Activated B cell treated with CpG ODN at 0.5 μM for 24 hours (primary cell): ENCODE data around the gene SMTN. TPM values are rescaled to one million over a fixed set of nuclear protein-coding genes. Genes with fewer than 3 reads are reported as not detected.

Experiments
- ATAC-seq: fragments of 200-7000 bp; cut with Tn5 transposase; one replicate; pipeline ENCODE4 v1.10.0; 2021; ENCODE audit warnings: low read depth, mild to moderate bottlenecking, moderate library complexity
- CTCF ChIA-PET: fragments of 350-600 bp; sonication (Branson Sonifier 250); formaldehyde crosslinking; loops from one replicate; lab custom pipeline; 2021; ENCODE audit warnings: antibody characterized with exemption; lab: Charles Lee
- POLR2A ChIA-PET: fragments of 350-600 bp; sonication (Branson Sonifier 250); formaldehyde crosslinking; loops from one replicate; lab custom pipeline; 2021; ENCODE audit warnings: antibody characterized with exemption; lab: Charles Lee
- DNase-seq: peaks from one replicate; pipeline ENCODE4 v3.0.0; 2022
- H3K27ac Mint-ChIP-seq: one replicate; pipeline ENCODE4 v1.8.0; 2020; ENCODE audit warnings: mixed read lengths
- H3K27me3 Mint-ChIP-seq: one replicate; pipeline ENCODE4 v1.8.0; 2021; ENCODE audit warnings: mixed read lengths
- H3K36me3 Mint-ChIP-seq: one replicate; pipeline ENCODE4 v1.8.0; 2021; ENCODE audit warnings: low read depth, mixed read lengths
- H3K4me1 Mint-ChIP-seq: one replicate; pipeline ENCODE4 v1.8.0; 2021; ENCODE audit warnings: mixed read lengths
- H3K4me3 Mint-ChIP-seq: one replicate; pipeline ENCODE4 v1.8.0; 2020; ENCODE audit warnings: mild to moderate bottlenecking, mixed read lengths
- H3K9me3 Mint-ChIP-seq: one replicate; pipeline ENCODE4 v1.8.0; 2020; ENCODE audit warnings: mixed read lengths
- intact Hi-C: fragments of 100-400 bp; cut with micrococcal nuclease; formaldehyde crosslinking; loops from one replicate; pipeline ENCODE4 v1.15.1; 2024
- total RNA-seq: library from RNA; stranded (reverse); gene quantifications from 2 replicates; pipeline ENCODE4 v1.2.3, GENCODE V29; 2022
- TF ChIP-seq, protein P1 (sequence below): fragments of 200-600 bp; IDR thresholded peaks from one replicate; pipeline ENCODE4 v1.8.0; 2022; ENCODE audit warnings: antibody characterized with exemption, mild to moderate bottlenecking

SMTN gene
- total RNA-seq: 2.8 and 3.1 TPM in 2 replicates

DNA sequence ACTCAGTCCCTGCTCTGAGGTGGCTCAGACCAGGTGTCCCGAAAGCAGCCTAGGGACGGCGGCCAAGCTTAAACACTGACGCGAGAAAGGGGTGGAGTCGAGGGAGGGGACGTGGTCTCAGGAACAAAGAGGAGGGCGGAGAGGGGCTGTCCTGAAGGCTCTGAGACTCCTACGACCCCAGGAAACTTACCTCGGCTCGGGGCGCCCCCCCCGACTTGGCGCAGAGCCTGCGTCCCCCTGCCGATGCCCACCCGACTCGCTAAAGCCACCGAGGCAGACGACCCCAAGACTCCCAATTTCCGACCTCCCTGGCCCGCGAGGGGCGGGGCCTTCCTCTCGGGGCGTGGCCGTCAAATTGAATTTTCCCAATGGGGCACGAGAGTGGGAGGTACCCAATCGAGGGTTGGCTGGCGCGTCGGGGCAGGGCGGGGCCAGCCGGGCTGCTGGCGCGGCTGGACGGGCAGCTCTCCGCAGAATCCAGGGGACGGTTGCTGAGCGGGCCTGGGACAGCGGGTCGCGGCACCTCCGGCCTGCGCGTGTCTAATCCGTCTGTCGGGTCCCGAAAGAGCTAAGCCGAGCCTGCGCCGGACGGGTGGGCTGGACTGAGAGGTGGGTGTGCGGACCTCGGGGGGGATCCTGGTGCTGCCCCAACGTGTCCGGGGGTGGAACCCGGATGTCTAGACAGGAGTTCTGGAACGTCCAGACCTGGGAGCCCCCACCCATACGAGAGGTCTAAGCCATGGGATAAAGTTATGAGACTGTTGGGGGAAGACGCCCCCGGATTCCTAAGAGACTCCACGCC is at the start of gene SMTN:
SMTN (plus strand) TSS at position 471 of the 802 bp plus-strand sequence. CDS start 1,941 bp downstream, outside the sequence.
- peaks cover 36% of the 10 kb centered on the region for H3K4me1 Mint-ChIP-seq
- no peak within 1 kb of the TSS for H3K27ac Mint-ChIP-seq
- no peaks in the 10 kb centered on the region for H3K9me3 Mint-ChIP-seq
- DNase-seq: peak; percentile 93
- peak; percentile 75 for ATAC-seq
- H3K4me3 Mint-ChIP-seq: peak within 1 kb of the TSS; percentile 90
- intact Hi-C loops: loop anchor here (1.0 to 10.0 kb wide), 6 partner anchors 131 to 814 kb away; partner anchors contain the start of genes DUSP18, LIMK2, MTFP1 and OSM
- CTCF ChIA-PET: interaction anchor here (1.2 kb wide), 1 partner anchor 447 kb away, joined by 3 read pairs; no protein-coding TSS in a partner anchor
- TF ChIP-seq, protein P1, sequence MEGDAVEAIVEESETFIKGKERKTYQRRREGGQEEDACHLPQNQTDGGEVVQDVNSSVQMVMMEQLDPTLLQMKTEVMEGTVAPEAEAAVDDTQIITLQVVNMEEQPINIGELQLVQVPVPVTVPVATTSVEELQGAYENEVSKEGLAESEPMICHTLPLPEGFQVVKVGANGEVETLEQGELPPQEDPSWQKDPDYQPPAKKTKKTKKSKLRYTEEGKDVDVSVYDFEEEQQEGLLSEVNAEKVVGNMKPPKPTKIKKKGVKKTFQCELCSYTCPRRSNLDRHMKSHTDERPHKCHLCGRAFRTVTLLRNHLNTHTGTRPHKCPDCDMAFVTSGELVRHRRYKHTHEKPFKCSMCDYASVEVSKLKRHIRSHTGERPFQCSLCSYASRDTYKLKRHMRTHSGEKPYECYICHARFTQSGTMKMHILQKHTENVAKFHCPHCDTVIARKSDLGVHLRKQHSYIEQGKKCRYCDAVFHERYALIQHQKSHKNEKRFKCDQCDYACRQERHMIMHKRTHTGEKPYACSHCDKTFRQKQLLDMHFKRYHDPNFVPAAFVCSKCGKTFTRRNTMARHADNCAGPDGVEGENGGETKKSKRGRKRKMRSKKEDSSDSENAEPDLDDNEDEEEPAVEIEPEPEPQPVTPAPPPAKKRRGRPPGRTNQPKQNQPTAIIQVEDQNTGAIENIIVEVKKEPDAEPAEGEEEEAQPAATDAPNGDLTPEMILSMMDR: no peak
- no peaks in the 10 kb centered on the region for H3K27me3 Mint-ChIP-seq
- H3K36me3 Mint-ChIP-seq: no peaks in the 10 kb centered on the region
- POLR2A ChIA-PET: interaction anchor here (0.6 to 1.4 kb wide), 2 partner anchors 112 to 209 kb away, joined by 3 to 10 read pairs; partner anchors contain the start of genes MORC2 and TUG1

DNA sequence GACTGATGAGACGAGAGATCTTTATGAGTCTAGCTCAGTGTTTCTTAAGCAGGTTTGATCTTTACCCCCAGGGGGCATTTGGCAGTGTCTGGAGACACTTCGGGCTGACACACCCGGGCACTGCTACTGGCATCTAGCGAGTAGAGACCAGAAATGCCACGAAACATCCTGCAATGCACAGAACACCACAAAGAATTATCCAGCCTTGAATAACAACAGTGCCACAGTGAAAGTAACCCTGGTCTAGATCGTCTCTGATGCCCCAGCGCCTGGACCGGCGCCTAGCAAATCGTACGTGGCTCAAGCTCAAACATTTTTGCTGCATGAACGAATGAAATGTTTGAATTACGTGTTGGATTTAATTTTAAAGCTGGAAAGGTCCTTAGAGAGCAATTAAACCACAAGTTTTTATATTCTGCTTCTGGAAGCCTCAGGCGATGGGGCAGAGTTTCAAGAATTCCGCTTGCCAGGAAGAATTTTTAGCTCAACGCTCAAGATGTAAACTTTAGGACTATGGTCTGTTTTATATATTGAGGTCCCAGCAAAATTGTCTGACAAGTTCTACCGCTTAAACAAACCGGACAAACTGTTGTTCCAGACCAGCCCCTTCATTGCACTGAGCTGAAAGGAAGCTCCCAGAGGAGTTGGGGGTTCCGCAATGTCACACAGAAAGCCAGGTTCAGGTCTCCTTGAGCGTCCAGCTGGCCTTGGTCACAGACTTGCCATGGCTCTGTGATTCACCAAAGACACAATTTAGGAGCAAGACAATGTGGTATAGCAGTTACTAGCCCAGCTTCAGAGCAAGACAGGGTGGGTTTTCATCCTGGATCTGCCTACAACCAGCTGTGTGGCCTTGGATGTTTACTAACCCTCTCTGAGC is 44.2 kb upstream of the SMTN start:
- Mint-ChIP-seq H3K9me3 (no peaks in the 10 kb centered on the region), H3K27me3 (peaks cover 7% of the 10 kb centered on the region), H3K4me1 (no peaks in the 10 kb centered on the region), H3K4me3 (no peak overlapping the region), H3K27ac (no peak overlapping the region), H3K36me3 (no peaks in the 10 kb centered on the region)
- no peak for DNase-seq
- ChIA-PET CTCF (no interaction called here), POLR2A (no interaction called here)
- ATAC-seq: no peak
- intact Hi-C loops: no loop called here
- TF ChIP-seq, protein P1: no peak

DNA sequence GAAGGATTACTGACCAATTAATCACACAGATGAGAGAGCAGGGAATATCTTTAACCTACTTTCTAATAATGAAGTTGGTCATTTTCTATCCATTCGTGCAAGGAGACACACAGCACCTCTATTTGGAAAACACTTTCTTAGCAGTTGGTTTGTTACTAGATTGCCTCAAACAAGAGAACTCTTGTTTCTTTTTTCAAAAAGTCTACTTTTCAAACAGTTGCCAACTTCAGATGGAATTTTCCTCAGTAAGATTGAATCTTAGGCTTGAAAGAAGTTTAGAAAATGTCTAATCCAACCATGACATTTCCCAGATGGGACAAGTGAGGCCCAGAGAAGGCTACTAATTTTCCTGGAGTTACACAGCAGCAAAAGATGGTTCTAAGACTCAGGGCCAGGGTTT is 42.4 kb upstream of the SMTN start:
- no peak overlapping the region for H3K27ac Mint-ChIP-seq
- H3K4me3 Mint-ChIP-seq: no peak overlapping the region
- H3K36me3 Mint-ChIP-seq: no peaks in the 10 kb centered on the region
- H3K4me1 Mint-ChIP-seq: no peaks in the 10 kb centered on the region
- intact Hi-C loops: no loop called here
- no peak for ATAC-seq
- H3K9me3 Mint-ChIP-seq: no peaks in the 10 kb centered on the region
- CTCF ChIA-PET: no interaction called here
- TF ChIP-seq, protein P1: no peak
- POLR2A ChIA-PET: no interaction called here
- H3K27me3 Mint-ChIP-seq: peaks cover 5% of the 10 kb centered on the region
- no peak for DNase-seq

DNA sequence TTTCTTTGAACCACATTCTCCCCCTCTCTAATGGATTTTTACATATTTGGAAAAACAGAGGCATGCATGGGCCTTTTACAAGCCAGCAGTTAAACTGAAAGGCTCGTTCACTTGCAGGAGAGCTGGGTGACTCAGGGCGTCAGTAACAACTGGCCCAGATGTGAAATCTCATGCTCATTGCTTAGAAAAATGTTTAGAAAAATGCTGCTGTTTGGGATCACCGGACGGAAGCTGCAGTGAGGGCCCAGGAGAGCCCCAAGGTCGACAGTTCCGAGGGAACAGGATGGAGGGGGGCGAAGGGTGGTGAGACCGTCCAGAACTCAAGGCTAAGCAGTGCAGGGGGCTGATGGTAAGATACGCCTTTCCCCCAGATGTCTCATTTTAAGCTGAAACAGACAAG is 41.7 kb upstream of the SMTN start:
- ATAC-seq (no peak), DNase-seq (no peak)
- ChIA-PET POLR2A (no interaction called here), CTCF (no interaction called here)
- H3K4me3 Mint-ChIP-seq: no peak overlapping the region
- intact Hi-C loops: no loop called here
- no peaks in the 10 kb centered on the region for H3K36me3 Mint-ChIP-seq
- no peaks in the 10 kb centered on the region for H3K9me3 Mint-ChIP-seq
- H3K27me3 Mint-ChIP-seq: peaks cover 7% of the 10 kb centered on the region
- no peaks in the 10 kb centered on the region for H3K4me1 Mint-ChIP-seq
- TF ChIP-seq, protein P1: no peak
- H3K27ac Mint-ChIP-seq: no peak overlapping the region
